Iris pigment epithelial cell (primary cell): ENCODE results near the gene TRABD.
A peak's percentile ranks its signal among the peaks of the same experiment; 100 is the strongest.
"Not testable (repeated sequence)": the region's sequence is repeated elsewhere in the genome, so short reads cannot be mapped to it uniquely, and the experiment has no call there.

ENCODE experiments used
- DNase-seq: peaks from one replicate; pipeline ENCODE4 v3.0.0-alpha.2; 2011; ENCODE audit warnings: low read depth

The TRABD gene

GRCh38 chr22:50201191-50202129 is 15.7 kb downstream of the TRABD start:
- no peak for DNase-seq

GRCh38 chr22:50202130-50202666 is 16.5 kb downstream of the TRABD start:
- no peak for DNase-seq

- DNase-seq = no peak
Measured at GRCh38 chr22:50203288-50203687, 17.6 kb downstream of the TRABD start.

GRCh38 chr22:50204571-50204970 is 18.9 kb downstream of the TRABD start:
- no peak for DNase-seq

- not testable (repeated sequence) for DNase-seq
Measured at GRCh38 chr22:50204998-50205397, 19.3 kb downstream of the TRABD start.

- DNase-seq = no peak
Measured at GRCh38 chr22:50205781-50206569, 20.3 kb downstream of the TRABD start.

- peak; percentile 38 for DNase-seq
Measured at GRCh38 chr22:50206599-50206998, 20.9 kb downstream of the TRABD start.

- no peak for DNase-seq
Measured at GRCh38 chr22:50207383-50208140, 21.8 kb downstream of the TRABD start.

- no peak for DNase-seq
Measured at GRCh38 chr22:50208430-50208938, 22.8 kb downstream of the TRABD start.

GRCh38 chr22:50208939-50209892 is 23.5 kb downstream of the TRABD start:
- DNase-seq = no peak

GRCh38 chr22:50209893-50210292 is 24.2 kb downstream of the TRABD start:
- peak; percentile 59 for DNase-seq

GRCh38 chr22:50210378-50211139 is 24.8 kb downstream of the TRABD start:
- DNase-seq = no peak

- no peak for DNase-seq
Measured at GRCh38 chr22:50211147-50211546, 25.4 kb downstream of the TRABD start.

GRCh38 chr22:50213263-50213662 is 27.6 kb downstream of the TRABD start:
- no peak for DNase-seq

GRCh38 chr22:50215297-50216054 is 29.8 kb downstream of the TRABD start:
- no peak for DNase-seq

- DNase-seq = no peak
Measured at GRCh38 chr22:50216055-50216683, 30.5 kb downstream of the TRABD start.

GRCh38 chr22:50216684-50217520 is 31.2 kb downstream of the TRABD start:
- DNase-seq = no peak
